Stimulated activated CD8-positive, alpha-beta memory T cell treated with anti-CD3 and anti-CD28 coated beads, Interleukin-7, amount 100 ng/mL, for 48 hours (primary cell): ENCODE data around the gene SMAD7.

Experiments
- DNase-seq, 2 donors: peaks; one replicate each; pipeline ENCODE4 v3.0.0-alpha.2; 2020; ENCODE audit warnings: low read depth in 1 of 2; ENCODE audit errors: extremely low read depth in 1 of 2

Gene SMAD7, protein sequence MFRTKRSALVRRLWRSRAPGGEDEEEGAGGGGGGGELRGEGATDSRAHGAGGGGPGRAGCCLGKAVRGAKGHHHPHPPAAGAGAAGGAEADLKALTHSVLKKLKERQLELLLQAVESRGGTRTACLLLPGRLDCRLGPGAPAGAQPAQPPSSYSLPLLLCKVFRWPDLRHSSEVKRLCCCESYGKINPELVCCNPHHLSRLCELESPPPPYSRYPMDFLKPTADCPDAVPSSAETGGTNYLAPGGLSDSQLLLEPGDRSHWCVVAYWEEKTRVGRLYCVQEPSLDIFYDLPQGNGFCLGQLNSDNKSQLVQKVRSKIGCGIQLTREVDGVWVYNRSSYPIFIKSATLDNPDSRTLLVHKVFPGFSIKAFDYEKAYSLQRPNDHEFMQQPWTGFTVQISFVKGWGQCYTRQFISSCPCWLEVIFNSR

DNA sequence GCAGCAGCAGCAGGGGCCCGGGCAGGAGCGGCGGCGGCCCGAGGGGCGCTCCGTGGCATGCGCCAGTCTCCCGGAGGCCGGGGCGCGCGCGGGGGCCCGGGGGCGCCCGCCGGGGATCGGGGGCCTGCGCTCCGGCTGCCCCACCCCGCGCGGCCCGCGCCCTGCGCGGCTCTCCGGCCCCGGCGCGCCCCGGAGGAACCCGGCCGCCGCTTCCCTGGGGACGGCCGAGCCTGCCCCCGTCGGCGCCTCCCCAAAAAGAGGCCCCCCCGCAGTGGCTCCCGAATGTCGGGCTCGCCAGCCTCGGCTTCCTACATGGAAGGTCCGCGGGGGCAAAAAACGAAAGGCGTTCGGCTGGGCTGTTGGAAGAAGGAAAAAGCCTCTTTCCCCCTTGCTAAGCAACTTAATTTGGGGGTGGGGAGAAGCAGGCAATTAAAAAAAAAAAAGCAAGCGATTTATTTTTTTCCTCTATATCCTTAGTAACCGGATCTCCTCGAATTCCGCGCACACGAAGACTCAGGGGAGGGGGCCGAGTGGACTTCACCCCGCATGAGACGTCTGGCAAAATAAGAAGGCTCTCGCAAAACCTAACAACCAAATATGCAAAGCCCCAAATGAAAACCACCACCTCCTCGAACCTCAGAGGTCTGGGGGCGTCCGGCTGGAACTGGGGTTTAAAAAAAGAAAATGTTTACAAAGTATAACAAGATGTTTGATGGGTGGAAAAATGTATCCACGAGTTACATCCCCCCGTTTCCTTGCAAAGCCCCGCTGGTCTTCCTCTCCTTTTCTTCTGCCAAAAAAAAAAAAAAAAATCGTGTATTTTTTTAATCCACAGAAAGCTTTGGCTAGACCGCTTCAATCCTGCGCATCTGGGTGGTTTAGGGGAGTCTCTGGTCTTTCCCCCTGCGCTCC is at the start of gene SMAD7:
Gene SMAD7, minus strand, starts transcription at position 430 of the 912 bp plus-strand sequence. CDS start 541 bp downstream, outside the sequence.
- no peak for DNase-seq

DNA sequence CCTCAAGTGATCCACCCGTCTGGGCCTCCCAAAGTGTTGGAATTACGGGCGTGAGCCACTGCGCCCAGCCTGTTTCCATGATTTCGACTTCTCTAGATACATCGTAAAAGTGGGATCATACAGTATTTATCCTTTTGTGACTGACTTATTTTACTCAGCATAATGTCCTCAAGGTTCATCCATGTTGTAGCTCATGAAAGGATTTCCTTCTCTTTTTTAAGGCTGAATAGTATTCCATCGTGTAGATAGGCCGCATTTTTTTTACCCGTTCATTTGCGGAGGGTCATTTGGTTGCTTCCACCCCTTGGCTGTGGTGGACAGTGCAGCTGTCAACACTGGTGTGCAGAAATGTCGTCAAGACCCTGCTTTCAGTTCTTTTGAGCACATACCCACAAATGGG is 48.8 kb upstream of the SMAD7 start:
- DNase-seq = no peak

DNA sequence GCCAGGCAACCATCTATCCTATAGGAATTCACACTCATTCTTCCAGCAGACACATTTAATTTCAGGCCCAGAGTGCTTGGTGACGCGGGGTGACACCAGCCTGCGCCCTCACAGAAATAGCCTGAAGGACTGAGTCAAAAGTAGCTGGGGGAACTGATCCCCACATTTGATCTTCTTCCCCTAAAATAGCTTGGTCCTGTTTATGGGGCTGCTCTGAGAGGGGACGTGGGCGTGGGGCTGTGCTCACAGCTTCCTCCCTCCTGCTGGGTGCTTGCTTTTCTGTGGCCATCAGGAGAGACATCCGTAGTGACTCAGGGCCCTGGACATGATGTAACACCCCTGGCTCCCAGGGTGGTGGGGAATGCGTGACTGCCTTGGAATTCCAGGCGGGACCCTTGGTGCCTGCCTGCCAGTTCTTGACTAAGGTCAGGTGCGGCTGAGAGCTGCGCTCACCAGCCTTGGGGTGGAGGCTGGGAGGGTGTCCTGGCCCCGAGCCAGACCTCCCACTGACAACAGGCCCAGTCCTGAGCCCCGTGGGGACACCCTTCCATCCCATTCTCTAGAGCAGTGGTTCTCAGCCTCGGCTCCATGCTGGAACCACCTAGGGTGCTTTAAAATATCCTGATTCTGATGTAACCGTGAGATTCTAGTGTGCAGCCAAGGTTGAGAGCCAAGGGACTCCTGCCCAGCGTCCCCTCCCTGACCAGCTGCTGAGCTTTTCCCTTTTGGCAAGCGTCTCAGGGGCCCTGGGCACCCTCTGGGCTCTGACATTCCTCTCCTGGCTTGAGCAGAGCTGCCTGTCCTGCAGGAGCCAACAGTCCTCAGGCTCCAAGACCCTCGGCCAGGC is 47.4 kb upstream of the SMAD7 start:
- DNase-seq = no peak

DNA sequence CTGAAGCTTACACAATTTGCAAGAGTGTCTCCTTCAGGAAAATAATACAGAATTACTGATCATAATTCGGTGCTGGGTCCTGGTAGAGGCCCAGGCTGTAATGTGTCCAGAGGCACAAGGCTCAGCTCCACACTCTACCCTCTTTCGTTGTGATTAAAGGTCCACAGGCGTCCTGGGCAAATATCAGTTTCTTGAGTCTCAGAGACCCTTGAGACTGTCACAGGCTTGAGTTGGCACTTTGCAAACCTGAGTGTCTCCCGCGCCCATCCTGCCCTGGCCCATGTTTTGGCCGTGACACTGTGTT is 46.9 kb upstream of the SMAD7 start:
- no peak for DNase-seq

DNA sequence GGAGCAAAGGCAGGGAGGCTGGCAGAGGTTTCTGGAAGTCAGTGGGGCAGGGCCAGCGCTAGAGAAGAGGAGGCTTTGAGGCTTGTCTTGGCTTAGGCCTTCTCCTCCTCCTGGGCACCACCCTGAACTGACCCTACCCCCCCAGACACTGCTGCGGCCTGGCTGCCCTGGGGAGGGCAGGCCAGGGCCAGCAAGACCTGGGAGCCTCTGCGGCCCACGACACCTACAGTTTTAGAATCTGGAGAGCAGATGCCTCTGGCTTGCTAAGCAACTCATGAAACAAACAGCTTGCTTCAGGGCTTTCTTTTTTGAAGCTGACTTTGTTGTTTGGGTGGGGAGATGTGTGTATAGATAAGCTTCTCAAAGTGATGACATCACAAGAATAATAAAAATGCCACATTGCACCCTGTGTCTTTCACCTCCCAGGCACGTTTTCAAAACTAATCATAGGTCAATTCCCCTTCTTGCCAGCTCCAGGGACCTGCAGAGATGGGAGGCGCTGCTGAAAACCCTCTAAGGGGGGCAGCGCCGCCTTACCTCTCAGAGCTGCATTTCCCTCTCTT is 46.2 kb upstream of the SMAD7 start:
- DNase-seq = no peak

DNA sequence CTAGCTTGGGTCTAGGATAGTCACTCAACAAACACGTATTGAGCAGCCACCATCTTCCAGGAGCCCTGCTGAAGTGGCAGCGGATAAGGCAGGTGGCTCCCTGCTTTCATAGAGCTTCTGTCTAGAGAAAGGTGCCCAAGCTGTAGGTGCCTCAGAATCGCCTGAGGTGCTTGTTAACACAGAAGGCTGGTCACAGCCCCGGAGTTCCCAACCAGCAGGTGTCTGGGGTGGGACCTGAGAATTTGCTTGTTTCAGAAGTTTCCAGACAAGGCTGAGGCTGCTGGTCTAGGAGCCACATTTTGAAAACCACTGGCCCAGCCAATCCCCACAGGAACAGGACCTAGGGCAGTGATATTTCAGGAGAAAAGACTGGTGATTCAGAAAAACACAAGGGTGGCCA is 45.3 kb upstream of the SMAD7 start:
- DNase-seq = no peak

- no peak for DNase-seq
Observed at GRCh38 chr18:48994926-48995835, 44.4 kb upstream of the SMAD7 start.

GRCh38 chr18:48994044-48994651 is 43.4 kb upstream of the SMAD7 start:
- no peak for DNase-seq

- no peak for DNase-seq
Observed at GRCh38 chr18:48993586-48993985, 42.8 kb upstream of the SMAD7 start.

- no peak for DNase-seq
Observed at GRCh38 chr18:48992791-48993555, 42.2 kb upstream of the SMAD7 start.

- no peak for DNase-seq
Observed at GRCh38 chr18:48992133-48992532, 41.4 kb upstream of the SMAD7 start.

DNA sequence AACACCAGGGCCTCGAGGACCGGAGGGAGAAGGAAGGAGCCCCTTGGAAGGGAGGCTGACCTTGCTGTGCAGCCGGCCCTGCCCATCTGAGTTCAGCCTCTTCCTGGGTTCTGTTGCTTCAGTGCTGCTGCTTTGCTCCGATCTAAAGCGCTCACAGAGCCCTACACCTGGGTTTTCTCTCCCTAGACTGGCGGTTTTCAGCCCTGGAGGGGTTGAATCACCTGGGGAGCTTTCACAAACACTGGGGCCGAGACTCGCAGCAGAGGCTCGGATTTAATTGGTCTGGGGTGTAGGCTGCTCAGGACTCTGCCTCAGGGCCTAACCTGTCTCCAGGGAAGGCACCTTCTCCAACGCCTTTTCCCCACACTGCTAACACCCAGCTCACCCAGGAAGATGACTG is 40.9 kb upstream of the SMAD7 start:
- DNase-seq = no peak

GRCh38 chr18:48991319-48991660 is 40.5 kb upstream of the SMAD7 start:
- no peak for DNase-seq

GRCh38 chr18:48990481-48991318 is 39.9 kb upstream of the SMAD7 start:
- DNase-seq = no peak

GRCh38 chr18:48989304-48990303 is 38.8 kb upstream of the SMAD7 start:
- DNase-seq = no peak

- DNase-seq = no peak
Observed at GRCh38 chr18:48988508-48989303, 37.9 kb upstream of the SMAD7 start.
